Stimulated activated CD8-positive, alpha-beta memory T cell treated with anti-CD3 and anti-CD28 coated beads, Interleukin-15, amount 100 ng/mL, for 24 hours (primary cell): ENCODE results near the gene PDE6B.
"Not testable (repeated sequence)": the region's sequence is repeated elsewhere in the genome, so short reads cannot be mapped to it uniquely, and the experiment has no call there.

ENCODE experiments used
- DNase-seq: peaks from one replicate; pipeline ENCODE4 v3.0.0-alpha.2; 2020; ENCODE audit warnings: low read depth

Gene PDE6B

DNA sequence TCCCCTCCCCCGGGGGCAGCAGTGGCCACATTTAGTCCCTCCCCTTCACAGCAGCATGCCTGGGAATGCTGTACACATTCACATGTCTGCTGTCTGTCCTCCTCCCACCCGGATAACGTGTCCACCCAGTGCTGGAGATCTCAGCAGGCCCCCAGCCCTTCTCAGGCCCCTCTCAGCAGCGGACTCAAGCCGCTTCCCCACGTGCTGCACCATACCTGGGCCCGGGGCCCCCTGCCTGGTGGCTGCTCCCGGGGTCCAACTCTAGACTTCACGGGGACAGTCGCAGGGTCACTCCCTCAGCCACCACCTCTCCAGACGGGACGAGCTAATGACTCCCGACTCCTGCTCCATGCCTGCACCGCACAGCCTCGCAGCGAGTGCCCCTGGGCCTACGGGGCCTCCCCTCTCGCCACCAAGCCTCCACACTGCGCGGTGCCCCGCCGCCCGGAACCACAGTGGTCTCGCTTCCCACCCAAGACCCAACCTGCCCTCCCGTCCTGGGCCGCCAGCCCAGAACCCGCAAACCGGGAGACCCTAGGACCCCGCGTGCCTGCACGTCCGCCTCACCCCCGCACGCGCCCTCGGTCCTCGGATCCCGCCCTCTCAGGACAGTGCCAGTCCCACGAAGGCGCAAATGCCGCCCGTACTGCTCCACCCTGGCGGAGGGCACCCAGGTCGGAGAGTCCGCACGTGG is 79.0 kb downstream of the PDE6B start:
- DNase-seq: no peak

- DNase-seq: no peak
Observed at GRCh38 chr4:704971-705277, 79.6 kb downstream of the PDE6B start.

DNA sequence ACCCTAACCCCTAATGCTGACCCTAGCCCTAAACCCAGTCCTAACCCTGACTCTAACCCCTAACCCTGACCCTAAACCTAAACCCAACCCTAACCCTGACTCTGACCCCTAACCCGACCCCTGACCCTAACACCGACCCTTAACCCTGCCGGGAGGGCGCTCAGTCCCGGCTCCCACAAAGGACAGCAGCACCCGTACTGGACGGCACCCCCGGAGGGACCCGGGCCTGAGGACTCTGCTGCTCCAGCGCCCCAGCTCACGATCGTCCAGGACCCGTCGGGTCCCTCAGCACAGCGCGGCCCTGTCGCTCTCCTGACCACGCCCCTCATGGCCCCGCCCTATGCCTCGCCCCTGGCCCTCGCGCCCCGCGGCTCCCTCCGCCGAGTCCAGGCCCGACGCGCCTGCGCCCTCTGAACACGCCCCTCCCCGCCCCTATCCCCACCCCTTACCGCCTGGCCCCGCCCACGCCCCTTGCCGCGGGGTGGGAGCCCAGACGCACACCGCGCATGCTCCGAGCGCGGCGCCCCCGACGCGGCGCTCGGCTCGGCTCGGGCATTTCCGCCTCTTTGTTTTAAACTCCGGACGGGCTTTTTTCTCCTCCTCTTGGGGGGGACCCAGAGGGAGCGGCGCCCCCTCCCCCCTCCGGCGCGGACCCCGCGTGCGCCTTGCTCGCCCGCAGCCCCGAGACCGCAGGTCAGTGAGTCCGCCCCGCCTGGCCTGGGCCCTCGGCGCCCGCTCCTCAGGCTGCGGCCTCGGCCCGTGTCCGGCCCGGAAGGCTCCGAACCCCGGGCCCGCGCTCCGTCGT is 80.1 kb downstream of the PDE6B start, which contains the start of gene PCGF3:
TSS of gene PCGF3 (plus strand) at position 555 of the 805 bp plus-strand sequence. CDS start 27,849 bp downstream, outside the sequence.
- DNase-seq: peak; percentile 97

GRCh38 chr4:706083-706633 is 80.8 kb downstream of the PDE6B start:
- DNase-seq: not testable (repeated sequence)

GRCh38 chr4:706834-707598 is 81.6 kb downstream of the PDE6B start:
- DNase-seq: no peak

GRCh38 chr4:707929-708630 is 82.7 kb downstream of the PDE6B start:
- no peak for DNase-seq

- DNase-seq: no peak
Observed at GRCh38 chr4:708631-708933, 83.2 kb downstream of the PDE6B start.

DNA sequence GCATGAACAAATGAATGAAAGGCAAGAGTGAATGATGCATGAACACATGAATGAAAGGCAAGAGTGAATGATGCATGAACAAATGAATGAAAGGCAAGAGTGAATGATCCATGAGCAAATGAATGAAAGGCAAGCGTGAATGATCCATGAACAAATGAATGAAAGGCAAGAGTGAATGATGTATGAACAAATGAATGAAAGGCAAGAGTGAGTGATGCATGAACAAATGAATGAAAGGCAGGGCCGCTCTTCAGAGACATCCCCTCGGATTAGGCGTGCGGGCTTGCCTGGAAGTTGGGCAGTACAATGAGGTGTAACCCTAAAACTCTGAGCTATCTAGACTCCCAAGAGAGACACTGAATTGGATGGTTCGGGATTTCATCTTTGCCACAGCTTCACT is 84.0 kb downstream of the PDE6B start:
- no peak for DNase-seq

GRCh38 chr4:710116-710515 is 84.7 kb downstream of the PDE6B start:
- DNase-seq: no peak

DNA sequence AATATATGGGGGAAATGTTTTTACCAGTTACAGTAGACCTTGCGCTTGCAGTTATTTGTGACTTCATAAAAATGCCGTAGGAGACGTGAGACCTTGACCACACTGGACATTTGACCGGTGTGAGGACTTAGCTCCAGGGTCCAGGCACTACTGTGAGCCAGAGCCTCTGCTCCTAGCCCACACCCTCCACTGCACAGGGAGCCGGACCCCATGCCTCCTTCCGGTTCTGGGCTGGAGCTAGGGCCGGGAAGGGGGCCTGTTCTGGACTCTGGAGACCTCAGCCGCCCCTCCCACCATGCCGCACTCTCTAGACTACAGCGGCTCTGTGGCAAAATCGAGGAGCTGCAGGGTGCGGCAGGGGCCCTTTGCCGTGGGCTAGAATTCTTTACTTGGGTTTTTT is 85.5 kb downstream of the PDE6B start:
- DNase-seq: no peak

DNA sequence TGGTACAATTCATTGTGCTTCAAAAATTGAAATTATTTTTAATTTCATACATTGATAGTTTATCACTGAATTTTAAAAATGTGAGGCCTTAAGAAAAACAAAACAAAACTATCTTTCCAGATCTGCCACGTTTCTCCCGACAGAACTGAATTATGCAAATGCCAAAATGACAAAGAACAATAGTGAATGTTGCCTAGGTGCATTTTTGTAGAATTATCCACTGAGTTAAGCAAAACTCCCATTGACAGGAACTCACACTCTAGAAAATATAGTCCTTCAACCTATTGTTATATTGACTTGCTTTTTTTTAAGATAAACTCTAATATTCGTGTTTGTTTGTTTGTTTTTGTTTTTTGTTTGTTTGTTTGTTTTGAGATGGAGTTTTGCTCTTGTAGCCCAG is 86.7 kb downstream of the PDE6B start:
- no peak for DNase-seq

GRCh38 chr4:712916-713632 is 87.7 kb downstream of the PDE6B start:
- no peak for DNase-seq

- DNase-seq: no peak
Observed at GRCh38 chr4:714087-714486, 88.7 kb downstream of the PDE6B start.

GRCh38 chr4:717601-718320 is 92.4 kb downstream of the PDE6B start:
- no peak for DNase-seq

- no peak for DNase-seq
Observed at GRCh38 chr4:718460-718859, 93.1 kb downstream of the PDE6B start.
